ENCODE measurements around the gene SLC25A29.

Gene SLC25A29

DNA sequence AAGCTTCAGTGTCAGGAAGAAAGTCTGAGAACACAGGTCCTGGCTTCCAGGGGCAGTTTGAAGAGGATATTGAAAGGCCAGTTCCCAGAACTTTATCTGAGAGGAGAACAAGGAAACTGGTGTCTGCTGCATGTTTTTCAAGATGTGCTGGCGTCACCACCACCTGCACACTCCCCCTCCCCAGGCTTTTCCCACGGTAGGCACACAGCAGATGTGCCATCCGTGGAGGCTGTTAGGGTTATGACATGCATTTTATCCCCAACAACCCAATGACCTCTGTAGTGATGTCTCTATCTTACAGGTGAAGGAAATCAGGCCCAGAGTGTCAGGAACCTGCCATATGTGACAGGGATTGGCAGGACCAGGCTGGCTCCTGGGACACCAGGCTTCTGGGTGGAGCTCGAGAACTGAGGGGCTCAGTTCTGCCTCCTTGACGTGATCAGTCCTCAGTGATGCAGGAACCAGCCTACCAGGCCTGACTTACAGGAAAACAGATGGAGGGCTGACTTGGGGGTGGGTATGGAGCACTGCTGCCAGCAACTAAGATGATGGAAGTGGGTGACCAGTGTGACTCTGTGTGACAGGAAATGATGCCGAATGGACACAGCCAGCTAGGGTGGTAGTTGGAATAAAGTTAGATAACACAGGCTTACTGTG lies 33.6 kb upstream of the SLC25A29 start:
- no peak overlapping the region for H3K4me3 ChIP-seq (ENCODE audit: low read depth in 1 of 2, low read length in 2 of 2)
- TF ChIP-seq, protein P1, sequence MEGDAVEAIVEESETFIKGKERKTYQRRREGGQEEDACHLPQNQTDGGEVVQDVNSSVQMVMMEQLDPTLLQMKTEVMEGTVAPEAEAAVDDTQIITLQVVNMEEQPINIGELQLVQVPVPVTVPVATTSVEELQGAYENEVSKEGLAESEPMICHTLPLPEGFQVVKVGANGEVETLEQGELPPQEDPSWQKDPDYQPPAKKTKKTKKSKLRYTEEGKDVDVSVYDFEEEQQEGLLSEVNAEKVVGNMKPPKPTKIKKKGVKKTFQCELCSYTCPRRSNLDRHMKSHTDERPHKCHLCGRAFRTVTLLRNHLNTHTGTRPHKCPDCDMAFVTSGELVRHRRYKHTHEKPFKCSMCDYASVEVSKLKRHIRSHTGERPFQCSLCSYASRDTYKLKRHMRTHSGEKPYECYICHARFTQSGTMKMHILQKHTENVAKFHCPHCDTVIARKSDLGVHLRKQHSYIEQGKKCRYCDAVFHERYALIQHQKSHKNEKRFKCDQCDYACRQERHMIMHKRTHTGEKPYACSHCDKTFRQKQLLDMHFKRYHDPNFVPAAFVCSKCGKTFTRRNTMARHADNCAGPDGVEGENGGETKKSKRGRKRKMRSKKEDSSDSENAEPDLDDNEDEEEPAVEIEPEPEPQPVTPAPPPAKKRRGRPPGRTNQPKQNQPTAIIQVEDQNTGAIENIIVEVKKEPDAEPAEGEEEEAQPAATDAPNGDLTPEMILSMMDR (IDR thresholded peaks at IDR 0.05; ENCODE audit: borderline replicate concordance, extremely low read depth, low read length, poor library complexity, severe bottlenecking): no peak
- no peak for TF ChIP-seq EZH2 (IDR thresholded peaks at IDR 0.05; ENCODE audit: borderline replicate concordance, low read depth, low read length, severe bottlenecking)
- peak overlapping the region; percentile 17; the same call in 1 of the 2 replicates for H3K9ac ChIP-seq (ENCODE audit: low read depth, low read length)
- H2AFZ ChIP-seq (ENCODE audit: low read depth, low read length): no peak overlapping the region
- no peak overlapping the region for H3K4me2 ChIP-seq (ENCODE audit: insufficient read depth, low read length)
- H3K36me3 ChIP-seq (ENCODE audit: insufficient read depth, low read length): peaks cover 49% of the 10 kb centered on the region
- H3K27me3 ChIP-seq (ENCODE audit: insufficient read depth, low read length, poor library complexity): no peaks in the 10 kb centered on the region
- DNase-seq (peak; percentile 53), ATAC-seq (ENCODE audit: insufficient read depth, low read depth) (peak; percentile 66)
- no peaks in the 10 kb centered on the region for H3K9me3 ChIP-seq (ENCODE audit: insufficient read depth, low read length, severe bottlenecking)
- H4K20me1 ChIP-seq (ENCODE audit: insufficient read depth, low read length): no peaks in the 10 kb centered on the region
- peaks cover 14% of the 10 kb centered on the region for H3K4me1 ChIP-seq (ENCODE audit: insufficient read depth, low read length)
- no peaks in the 10 kb centered on the region for H3K79me2 ChIP-seq (ENCODE audit: insufficient read depth, low read length)
- peak overlapping the region; percentile 62 for H3K27ac ChIP-seq (ENCODE audit: low read length)

DNA sequence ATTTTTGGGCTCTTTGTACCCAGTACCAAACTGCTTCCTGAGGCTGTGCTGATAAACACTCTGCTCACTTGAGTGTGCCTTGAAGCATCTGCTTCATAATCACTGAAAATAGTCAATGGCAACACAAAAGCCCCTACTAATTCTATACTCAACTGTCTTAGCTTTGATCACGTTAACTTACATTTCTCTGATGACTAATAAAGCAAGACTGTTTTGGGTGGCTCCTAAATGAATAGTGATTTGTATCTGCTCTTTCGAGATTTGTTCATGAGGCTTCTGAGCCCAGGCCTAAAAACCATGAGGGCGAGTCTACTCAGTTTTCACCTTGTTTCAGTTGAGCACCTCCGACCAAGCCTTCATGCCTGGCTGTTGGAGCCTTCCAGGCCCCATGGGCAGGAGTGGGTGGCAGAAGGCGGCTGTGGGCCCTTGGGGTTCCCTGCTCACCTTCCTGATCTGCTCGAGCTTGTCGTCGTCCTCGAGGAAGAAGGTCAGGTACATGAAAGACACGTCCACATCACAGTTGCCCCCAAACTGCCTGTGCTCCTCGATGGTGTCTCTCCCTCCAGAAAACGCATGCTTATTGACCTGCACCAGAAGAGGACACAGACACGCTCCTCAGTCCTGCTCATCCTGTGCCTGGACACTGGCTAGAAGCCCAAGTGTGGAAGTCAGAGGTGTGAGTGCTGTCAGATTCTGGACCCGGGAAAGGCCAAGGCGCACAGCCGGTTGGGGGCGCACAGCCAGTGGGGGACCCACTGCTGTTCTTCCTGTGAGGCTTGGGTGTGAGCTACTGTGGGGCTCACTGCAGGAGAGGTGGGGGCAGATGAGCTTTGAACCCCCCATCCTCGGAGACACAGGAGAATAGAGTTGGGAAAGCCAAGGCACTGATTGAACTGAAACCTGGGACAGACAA lies 30.6 kb upstream of the SLC25A29 start:
- peaks cover 46% of the 10 kb centered on the region for H3K36me3 ChIP-seq (ENCODE audit: insufficient read depth, low read length)
- H2AFZ ChIP-seq (ENCODE audit: low read depth, low read length): no peak overlapping the region
- DNase-seq (no peak), ATAC-seq (ENCODE audit: insufficient read depth, low read depth) (no peak)
- no peaks in the 10 kb centered on the region for H3K79me2 ChIP-seq (ENCODE audit: insufficient read depth, low read length)
- peaks cover 14% of the 10 kb centered on the region for H3K4me1 ChIP-seq (ENCODE audit: insufficient read depth, low read length)
- no peak overlapping the region for H3K4me2 ChIP-seq (ENCODE audit: insufficient read depth, low read length)
- no peak overlapping the region; the same call in 1 of the 2 replicates for H3K27ac ChIP-seq (ENCODE audit: low read length)
- H3K9me3 ChIP-seq (ENCODE audit: insufficient read depth, low read length, severe bottlenecking): no peaks in the 10 kb centered on the region
- no peaks in the 10 kb centered on the region for H4K20me1 ChIP-seq (ENCODE audit: insufficient read depth, low read length)
- H3K4me3 ChIP-seq (ENCODE audit: low read depth in 1 of 2, low read length in 2 of 2): no peak overlapping the region
- H3K9ac ChIP-seq (ENCODE audit: low read depth, low read length): no peak overlapping the region
- TF ChIP-seq, protein P1 (IDR thresholded peaks at IDR 0.05; ENCODE audit: borderline replicate concordance, extremely low read depth, low read length, poor library complexity, severe bottlenecking): no peak
- TF ChIP-seq EZH2 (IDR thresholded peaks at IDR 0.05; ENCODE audit: borderline replicate concordance, low read depth, low read length, severe bottlenecking): no peak
- H3K27me3 ChIP-seq (ENCODE audit: insufficient read depth, low read length, poor library complexity): no peaks in the 10 kb centered on the region

DNA sequence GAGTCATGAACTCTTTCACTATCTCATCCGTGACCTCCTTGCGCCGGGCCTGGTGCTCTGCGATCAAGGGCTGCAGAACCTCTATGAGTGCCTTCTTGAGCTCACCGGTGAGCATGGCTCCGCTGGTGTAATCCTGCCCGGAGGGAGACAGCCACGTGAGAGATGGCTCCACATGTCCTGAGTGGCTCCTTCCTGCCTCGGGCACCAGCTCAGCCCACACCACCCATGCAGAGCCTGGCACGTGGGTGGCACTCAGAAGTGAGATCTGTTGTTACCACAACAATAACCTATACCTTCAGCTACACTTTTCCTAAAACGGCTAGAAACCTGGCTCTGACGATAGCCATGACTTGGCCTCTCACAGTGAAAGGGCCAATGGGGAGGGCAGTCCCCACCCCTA lies 28.7 kb upstream of the SLC25A29 start:
- no peaks in the 10 kb centered on the region for H4K20me1 ChIP-seq (ENCODE audit: insufficient read depth, low read length)
- no peak overlapping the region for H2AFZ ChIP-seq (ENCODE audit: low read depth, low read length)
- no peaks in the 10 kb centered on the region for H3K27me3 ChIP-seq (ENCODE audit: insufficient read depth, low read length, poor library complexity)
- no peak overlapping the region for H3K9ac ChIP-seq (ENCODE audit: low read depth, low read length)
- H3K4me2 ChIP-seq (ENCODE audit: insufficient read depth, low read length): no peak overlapping the region
- DNase-seq (no peak), ATAC-seq (ENCODE audit: insufficient read depth, low read depth) (no peak)
- peaks cover 31% of the 10 kb centered on the region for H3K36me3 ChIP-seq (ENCODE audit: insufficient read depth, low read length)
- TF ChIP-seq, protein P1 (IDR thresholded peaks at IDR 0.05; ENCODE audit: borderline replicate concordance, extremely low read depth, low read length, poor library complexity, severe bottlenecking): no peak
- no peak for TF ChIP-seq EZH2 (IDR thresholded peaks at IDR 0.05; ENCODE audit: borderline replicate concordance, low read depth, low read length, severe bottlenecking)
- no peak overlapping the region for H3K4me3 ChIP-seq (ENCODE audit: low read depth in 1 of 2, low read length in 2 of 2)
- H3K9me3 ChIP-seq (ENCODE audit: insufficient read depth, low read length, severe bottlenecking): no peaks in the 10 kb centered on the region
- H3K79me2 ChIP-seq (ENCODE audit: insufficient read depth, low read length): no peaks in the 10 kb centered on the region
- peaks cover 5% of the 10 kb centered on the region for H3K4me1 ChIP-seq (ENCODE audit: insufficient read depth, low read length)
- no peak overlapping the region for H3K27ac ChIP-seq (ENCODE audit: low read length)

All from DND-41 (cell line).